ENCODE data around the gene LARP1B.

DNA sequence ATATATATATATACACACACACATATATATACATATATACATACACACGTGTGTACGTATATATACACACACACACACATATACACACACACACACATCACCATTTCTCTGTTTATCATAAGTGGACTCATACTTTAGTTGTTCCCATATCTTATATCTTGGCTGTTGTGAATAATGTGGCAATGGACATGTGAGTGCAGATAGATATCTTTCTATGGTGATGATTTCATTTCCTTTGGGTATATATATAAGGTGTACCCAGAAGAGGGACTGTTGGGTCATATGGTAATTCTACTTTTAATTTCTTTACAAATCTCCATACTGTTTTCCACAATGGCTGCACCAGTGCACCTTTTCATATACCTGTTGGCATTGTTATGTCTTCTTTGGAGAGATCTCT is 105.9 kb downstream of the LARP1B start:
- TF ChIP-seq POLR2A (IDR thresholded peaks at IDR 0.05; ENCODE audit: extremely low read depth, insufficient read length) = no peak
- TF ChIP-seq CTCF (IDR thresholded peaks at IDR 0.05; ENCODE audit: low read depth, low read length) = no peak
- no peak for TF ChIP-seq MAX (IDR thresholded peaks at IDR 0.05; ENCODE audit: low read depth, low read length)
- no peak for TF ChIP-seq MYC (IDR thresholded peaks at IDR 0.05; ENCODE audit: low read depth, low read length)
